Activated CD8-positive, alpha-beta memory T cell treated with anti-CD3 and anti-CD28 coated beads, Interleukin-2, amount 50 U/mL, for 1 hour (primary cell): ENCODE measurements around the gene LASP1NB.
"Not testable (repeated sequence)": the region's sequence is repeated elsewhere in the genome, so short reads cannot be mapped to it uniquely, and the experiment has no call there.

Source experiments
- DNase-seq: peaks from one replicate; pipeline ENCODE4 v3.0.0-alpha.2; 2020; ENCODE audit errors: extremely low read depth

LASP1NB gene

GRCh38 chr17:38918129-38918913 is 7.1 kb upstream of the LASP1NB start:
- no peak for DNase-seq

- DNase-seq = no peak
Observed at GRCh38 chr17:38918916-38919315, 6.5 kb upstream of the LASP1NB start.

GRCh38 chr17:38919316-38920078 is 5.9 kb upstream of the LASP1NB start:
- no peak for DNase-seq

GRCh38 chr17:38920374-38921291 is 4.8 kb upstream of the LASP1NB start:
- no peak for DNase-seq

- no peak for DNase-seq
Observed at GRCh38 chr17:38921756-38922411, 3.5 kb upstream of the LASP1NB start.

- no peak for DNase-seq
Observed at GRCh38 chr17:38922538-38923297, 2.7 kb upstream of the LASP1NB start.

- no peak for DNase-seq
Observed at GRCh38 chr17:38926293-38927070, 1.1 kb downstream of the LASP1NB start.

- not testable (repeated sequence) for DNase-seq
Observed at GRCh38 chr17:38930782-38931181, 5.4 kb downstream of the LASP1NB start.

- DNase-seq = not testable (repeated sequence)
Observed at GRCh38 chr17:38933962-38934361, 8.5 kb downstream of the LASP1NB start.

GRCh38 chr17:38939987-38940386 is 14.6 kb downstream of the LASP1NB start:
- no peak for DNase-seq

- DNase-seq = no peak
Observed at GRCh38 chr17:38940404-38940803, 15.0 kb downstream of the LASP1NB start.

- no peak for DNase-seq
Observed at GRCh38 chr17:38942696-38943334, 17.4 kb downstream of the LASP1NB start.

- no peak for DNase-seq
Observed at GRCh38 chr17:38943607-38944006, 18.2 kb downstream of the LASP1NB start.

- no peak for DNase-seq
Observed at GRCh38 chr17:38947189-38947588, 21.8 kb downstream of the LASP1NB start.

GRCh38 chr17:38953800-38954199 is 28.4 kb downstream of the LASP1NB start:
- not testable (repeated sequence) for DNase-seq

GRCh38 chr17:38958326-38958725 is 32.9 kb downstream of the LASP1NB start:
- no peak for DNase-seq

GRCh38 chr17:38958756-38959155 is 33.3 kb downstream of the LASP1NB start:
- no peak for DNase-seq

GRCh38 chr17:38959508-38959907 is 34.1 kb downstream of the LASP1NB start:
- no peak for DNase-seq

GRCh38 chr17:38960402-38960801 is 35.0 kb downstream of the LASP1NB start:
- no peak for DNase-seq
